Effector memory CD8-positive, alpha-beta T cell (primary cell): ENCODE measurements around the gene HEG1.
A peak's percentile ranks its signal among the peaks of the same experiment; 100 is the strongest.

Source experiments
- ATAC-seq: fragments of 150-1000 bp; cut with Tn5 transposase; replicated peaks from 2 replicates; pipeline ENCODE4 v1.10.0; 2021; ENCODE audit warnings: mild to moderate bottlenecking, moderate library complexity
- DNase-seq, 3 experiments: peaks; one replicate each; pipeline ENCODE4 v3.0.0; 2021
- H3K27ac Mint-ChIP-seq, 2 donors: one replicate each; pipeline ENCODE4 v1.8.0; 2022; ENCODE audit warnings: mild to moderate bottlenecking in 2 of 2, mixed read lengths in 2 of 2, moderate library complexity in 2 of 2
- H3K27me3 Mint-ChIP-seq, 2 donors: one replicate each; pipeline ENCODE4 v1.8.0; 2022; ENCODE audit warnings: mixed read lengths in 2 of 2
- H3K36me3 Mint-ChIP-seq: one replicate; pipeline ENCODE4 v1.8.0; 2022; ENCODE audit warnings: mild to moderate bottlenecking, moderate library complexity, mixed read lengths; ENCODE audit not compliant: insufficient read depth
- H3K4me1 Mint-ChIP-seq, 2 donors: one replicate each; pipeline ENCODE4 v1.8.0; 2022; ENCODE audit warnings: low read depth in 2 of 2, mixed read lengths in 2 of 2
- H3K4me3 Mint-ChIP-seq, 2 donors: one replicate each; pipeline ENCODE4 v1.8.0; 2022; ENCODE audit warnings: mild to moderate bottlenecking in 2 of 2, mixed read lengths in 2 of 2, moderate library complexity in 2 of 2
- H3K9me3 Mint-ChIP-seq, 2 donors: one replicate each; pipeline ENCODE4 v1.8.0; 2022; ENCODE audit warnings: mixed read lengths in 2 of 2

HEG1 gene

DNA sequence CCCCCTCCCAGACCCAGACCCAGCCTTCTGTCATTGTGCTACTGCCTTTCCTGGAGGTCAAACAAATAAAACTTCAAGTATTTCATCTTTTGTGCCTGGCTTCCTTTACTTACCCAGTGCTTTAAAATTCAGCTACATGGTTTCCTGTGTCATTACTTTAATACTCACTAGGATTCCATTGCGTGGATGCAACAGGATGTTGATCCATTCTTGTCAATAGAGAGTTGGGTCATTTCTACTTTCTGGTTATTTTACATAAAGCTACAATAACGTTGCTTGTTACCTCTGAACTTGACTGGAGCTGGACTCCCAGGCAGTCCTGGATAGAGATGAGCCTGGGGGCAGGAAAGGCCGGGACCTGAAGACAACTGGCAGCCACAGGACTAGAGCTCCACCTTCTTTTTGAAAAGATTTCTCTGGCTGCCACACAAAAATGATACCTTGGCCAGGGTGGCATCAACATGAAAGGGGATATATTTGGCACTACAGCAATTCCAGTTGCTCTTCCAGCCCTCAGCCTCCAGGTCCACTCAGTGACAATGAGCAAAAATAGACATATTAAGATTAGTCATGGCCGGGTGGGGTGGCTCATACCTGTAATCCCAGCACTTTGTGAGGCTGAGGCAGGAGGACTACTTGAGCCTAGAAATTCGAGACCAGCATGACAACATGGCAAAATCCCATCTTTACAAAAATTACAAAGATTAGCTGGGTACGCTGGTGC is 23.3 kb upstream of the HEG1 start:
- peaks cover 0 to 6% of the 10 kb centered on the region in 2 donors for H3K4me1 Mint-ChIP-seq

DNA sequence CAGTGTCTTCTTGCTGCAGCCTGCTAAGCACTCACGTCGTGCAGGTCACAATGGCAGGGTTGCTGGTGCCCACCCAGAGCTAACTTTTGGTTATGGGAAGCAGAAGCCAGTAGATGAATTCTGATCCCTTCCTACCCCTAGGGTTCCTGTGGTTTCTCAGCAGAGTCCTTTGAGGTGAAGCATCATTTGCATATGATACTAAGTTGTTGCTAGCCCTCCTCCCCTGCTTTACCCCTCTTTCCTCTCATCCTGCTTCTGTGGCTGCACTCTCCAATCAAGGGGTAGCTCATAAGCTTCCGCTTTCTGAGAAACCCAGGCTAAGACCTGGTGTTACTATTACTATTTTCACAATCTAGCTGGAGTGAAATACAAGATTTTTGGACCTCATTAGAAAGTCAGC is 22.1 kb upstream of the HEG1 start:
- Mint-ChIP-seq H3K36me3 (no peaks in the 10 kb centered on the region), H3K4me1 (peaks cover 0 to 4% of the 10 kb centered on the region in 2 donors), H3K27me3 (peaks cover 0 to 5% of the 10 kb centered on the region in 2 donors), H3K4me3 (no peak overlapping the region), H3K27ac (no peak overlapping the region), H3K9me3 (no peaks in the 10 kb centered on the region)
- ATAC-seq (no peak), DNase-seq (no peak)

More for the DNA sequence above, 23.3 kb upstream of the HEG1 start:
- Mint-ChIP-seq H3K27ac (no peak overlapping the region), H3K36me3 (no peaks in the 10 kb centered on the region), H3K4me3 (no peak overlapping the region), H3K9me3 (no peaks in the 10 kb centered on the region), H3K27me3 (peaks cover 0 to 5% of the 10 kb centered on the region in 2 donors)
- no peak for ATAC-seq
- no peak for DNase-seq

DNA sequence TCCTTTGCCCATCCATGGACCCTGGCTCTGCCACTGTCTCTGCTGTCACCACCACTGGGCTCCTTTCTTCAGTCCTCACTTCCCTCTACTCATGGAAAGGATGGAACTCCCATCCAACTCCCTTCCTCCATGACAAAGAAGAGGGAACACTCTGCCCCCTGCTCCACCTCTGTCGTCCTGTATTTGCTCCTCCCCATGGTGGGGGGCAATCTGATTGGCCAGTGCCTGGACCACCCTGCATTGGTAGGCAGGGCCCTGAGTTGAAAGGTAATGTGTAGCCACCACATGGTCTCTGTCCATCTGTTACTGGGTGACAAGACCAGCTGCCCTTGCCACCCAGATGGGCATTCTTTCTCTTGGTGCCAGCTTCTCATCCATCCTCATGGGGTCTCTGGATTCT is 20.7 kb upstream of the HEG1 start:
- Mint-ChIP-seq H3K27ac (peak overlapping the region in 1 of 2 donors; percentile 65), H3K27me3 (peaks cover 0 to 5% of the 10 kb centered on the region in 2 donors), H3K9me3 (no peaks in the 10 kb centered on the region), H3K4me3 (no peak overlapping the region), H3K4me1 (peaks cover 0 to 4% of the 10 kb centered on the region in 2 donors), H3K36me3 (no peaks in the 10 kb centered on the region)
- ATAC-seq (no peak), DNase-seq (no peak)

DNA sequence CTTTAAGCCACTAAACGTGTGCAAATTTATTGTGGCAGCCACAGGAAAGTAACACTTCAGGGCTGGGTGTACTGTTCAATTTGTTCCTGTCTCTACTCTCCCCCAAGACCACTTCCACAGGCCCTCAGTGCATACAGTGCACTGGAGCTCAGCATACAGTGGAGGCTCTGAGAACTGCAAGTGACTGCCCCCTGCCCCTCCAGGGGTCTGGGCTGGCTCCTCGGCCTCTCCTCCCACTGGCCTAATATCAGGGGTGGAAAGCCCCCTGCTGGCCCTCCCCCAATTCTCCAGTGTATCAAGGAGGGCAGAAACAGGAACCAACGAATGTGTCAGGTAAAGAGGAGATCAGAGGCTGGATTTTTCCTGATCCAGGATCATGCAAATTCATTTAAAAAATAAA is 19.9 kb upstream of the HEG1 start:
- Mint-ChIP-seq H3K27me3 (peaks cover 0 to 5% of the 10 kb centered on the region in 2 donors), H3K27ac (no peak overlapping the region), H3K36me3 (no peaks in the 10 kb centered on the region), H3K9me3 (no peaks in the 10 kb centered on the region), H3K4me3 (no peak overlapping the region), H3K4me1 (peaks cover 0 to 4% of the 10 kb centered on the region in 2 donors)
- ATAC-seq, result no peak
- no peak for DNase-seq

DNA sequence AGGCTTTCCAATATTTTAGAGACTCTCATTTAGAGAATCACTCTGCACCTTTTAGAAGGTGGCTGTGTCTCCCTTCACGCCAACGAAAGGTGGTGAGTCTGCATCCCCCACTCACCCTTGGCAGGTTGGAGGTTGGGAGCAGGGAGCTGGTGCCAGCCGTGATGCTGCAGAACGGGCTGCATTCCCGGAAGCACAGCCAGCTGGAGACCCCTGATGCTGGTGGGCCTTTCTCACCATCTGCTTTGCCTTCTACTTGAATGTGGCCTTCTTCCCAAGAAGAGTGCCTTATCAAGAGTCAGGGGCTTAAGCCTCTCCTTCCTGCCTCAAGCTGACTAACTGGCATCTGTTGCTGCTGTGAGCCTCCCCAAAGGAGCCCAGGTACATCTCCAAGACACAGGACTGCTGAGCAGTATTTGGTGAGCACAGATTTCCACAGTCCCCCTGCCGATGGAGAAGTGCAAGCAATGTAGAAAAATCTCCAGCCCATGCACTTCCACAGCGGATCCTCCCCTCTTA is 17.7 kb upstream of the HEG1 start:
- no peak overlapping the region for H3K27ac Mint-ChIP-seq
- ATAC-seq, result no peak
- no peak overlapping the region for H3K4me3 Mint-ChIP-seq
- H3K9me3 Mint-ChIP-seq, result no peaks in the 10 kb centered on the region
- H3K27me3 Mint-ChIP-seq, result no peaks in the 10 kb centered on the region
- H3K36me3 Mint-ChIP-seq, result no peaks in the 10 kb centered on the region
- peaks cover 0 to 12% of the 10 kb centered on the region in 2 donors for H3K4me1 Mint-ChIP-seq
- DNase-seq, result no peak

DNA sequence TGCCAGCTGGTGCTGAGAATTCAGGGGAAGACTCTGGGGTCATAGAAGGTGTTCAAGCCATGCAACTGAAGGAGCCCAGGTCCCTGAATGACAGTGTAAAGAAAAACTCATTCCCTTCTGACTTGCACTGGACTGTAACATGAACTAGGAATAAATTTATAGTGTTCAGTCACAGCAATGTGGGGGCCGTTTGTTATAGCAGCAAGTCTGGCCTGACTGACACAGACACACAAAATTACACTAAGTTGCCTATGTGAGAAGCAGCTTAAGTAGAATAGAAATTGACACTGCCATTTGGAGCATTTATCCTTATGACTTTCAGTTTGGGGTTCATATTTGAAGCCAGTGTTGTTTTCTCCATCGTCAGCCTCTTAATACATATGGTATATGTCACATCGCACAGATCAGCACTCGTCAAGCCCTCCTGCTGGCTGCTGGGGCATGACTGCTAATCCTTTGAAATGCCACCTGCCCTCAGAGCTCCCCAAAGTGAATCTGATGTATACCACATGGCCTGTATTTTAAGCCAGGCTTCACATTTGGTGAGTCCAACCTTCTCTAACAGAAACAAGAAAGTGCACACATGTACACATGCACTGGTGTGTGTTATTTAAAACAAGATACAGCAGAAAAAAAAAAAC is 17.1 kb upstream of the HEG1 start:
- Mint-ChIP-seq H3K27me3 (no peaks in the 10 kb centered on the region), H3K27ac (no peak overlapping the region), H3K9me3 (no peaks in the 10 kb centered on the region), H3K4me3 (no peak overlapping the region), H3K36me3 (no peaks in the 10 kb centered on the region), H3K4me1 (peaks cover 0 to 10% of the 10 kb centered on the region in 2 donors)
- ATAC-seq (no peak), DNase-seq (no peak)

DNA sequence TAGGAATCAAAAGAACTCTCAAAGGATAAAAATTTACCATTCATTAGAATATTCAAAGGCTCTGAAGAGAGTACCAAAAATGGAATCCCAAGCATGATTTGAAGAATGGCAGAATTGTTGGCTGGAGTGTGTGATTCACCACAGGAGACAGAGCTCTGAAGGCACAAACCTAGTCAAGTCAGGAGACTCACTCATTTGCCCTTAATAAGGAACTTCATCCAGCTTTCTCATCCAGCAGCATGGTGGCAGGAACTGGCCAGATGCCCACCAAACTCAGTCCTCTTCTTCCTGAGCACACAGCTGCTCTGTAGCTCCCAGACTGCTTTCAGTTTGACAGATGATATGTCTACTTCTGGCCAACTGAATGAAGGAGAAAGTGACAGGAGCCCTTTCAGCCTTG is 16.5 kb upstream of the HEG1 start:
- H3K9me3 Mint-ChIP-seq, result no peaks in the 10 kb centered on the region
- no peaks in the 10 kb centered on the region for H3K27me3 Mint-ChIP-seq
- ATAC-seq (no peak), DNase-seq (no peak)
- no peak overlapping the region for H3K27ac Mint-ChIP-seq
- no peak overlapping the region for H3K4me3 Mint-ChIP-seq
- H3K4me1 Mint-ChIP-seq, result peaks cover 0 to 7% of the 10 kb centered on the region in 2 donors
- no peaks in the 10 kb centered on the region for H3K36me3 Mint-ChIP-seq

DNA sequence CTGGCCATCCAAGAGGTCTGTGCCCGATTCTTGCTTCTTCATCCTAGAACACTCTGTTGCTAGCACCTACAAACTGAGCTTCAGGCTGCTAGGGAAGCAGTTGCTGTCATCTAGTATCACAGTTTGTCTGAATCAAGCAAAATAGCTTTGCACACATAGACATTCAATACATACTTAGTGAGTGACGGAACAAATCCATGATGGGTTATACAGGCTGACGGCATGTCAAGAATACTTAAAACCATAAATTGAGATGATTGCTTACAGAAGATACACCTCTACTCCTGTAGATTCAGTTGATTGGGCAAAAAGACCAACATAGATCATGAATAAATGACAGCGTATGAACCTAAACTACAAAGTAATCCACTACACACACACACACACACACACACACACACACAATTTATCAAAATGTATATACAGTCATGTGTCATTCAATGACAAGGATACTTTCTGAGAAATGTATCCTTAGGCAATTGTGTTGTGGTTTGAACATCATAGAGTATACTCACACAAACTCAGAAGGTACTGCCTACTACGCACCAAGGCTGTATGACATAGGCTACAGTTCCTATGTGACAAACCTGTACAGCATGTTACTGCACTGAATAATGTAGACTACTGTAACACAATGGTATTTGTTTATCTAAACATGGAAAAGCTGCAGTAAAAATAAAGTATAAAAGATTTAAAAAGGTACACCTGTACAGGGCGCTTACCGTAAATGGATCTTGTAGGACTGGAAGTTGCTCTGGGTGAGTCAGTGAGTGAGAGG is 14.4 kb upstream of the HEG1 start:
- H3K4me1 Mint-ChIP-seq, result peaks cover 0 to 7% of the 10 kb centered on the region in 2 donors
- DNase-seq (no peak), ATAC-seq (no peak)
- no peaks in the 10 kb centered on the region for H3K36me3 Mint-ChIP-seq
- H3K27me3 Mint-ChIP-seq, result no peaks in the 10 kb centered on the region
- H3K27ac Mint-ChIP-seq, result peak overlapping the region in 1 of 2 donors; percentile 73
- H3K4me3 Mint-ChIP-seq, result no peak overlapping the region
- H3K9me3 Mint-ChIP-seq, result no peaks in the 10 kb centered on the region

DNA sequence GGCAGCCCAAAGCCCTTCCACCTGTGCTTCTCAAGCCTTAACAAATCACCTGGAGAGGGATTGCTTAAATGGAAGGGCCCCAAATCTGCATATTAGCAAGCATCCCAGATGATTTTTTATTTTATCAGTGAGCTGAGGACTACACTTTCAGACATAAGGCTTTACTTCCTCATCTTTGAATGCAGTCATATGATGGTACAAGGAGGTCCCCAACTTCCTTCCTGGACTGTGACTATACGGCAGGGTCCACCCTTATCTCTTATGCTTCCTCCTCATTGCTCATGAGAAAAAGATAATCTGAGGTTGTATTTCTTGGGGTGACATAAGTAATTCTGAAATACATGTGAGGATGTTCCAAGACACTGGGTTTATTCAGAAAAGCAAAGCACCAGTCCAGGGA is 13.7 kb upstream of the HEG1 start:
- H3K36me3 Mint-ChIP-seq, result no peaks in the 10 kb centered on the region
- no peaks in the 10 kb centered on the region for H3K27me3 Mint-ChIP-seq
- H3K9me3 Mint-ChIP-seq, result no peaks in the 10 kb centered on the region
- ATAC-seq (no peak), DNase-seq (no peak)
- H3K4me3 Mint-ChIP-seq, result no peak overlapping the region
- H3K27ac Mint-ChIP-seq, result peak overlapping the region in 1 of 2 donors; percentile 73
- H3K4me1 Mint-ChIP-seq, result peaks cover 0 to 7% of the 10 kb centered on the region in 2 donors

DNA sequence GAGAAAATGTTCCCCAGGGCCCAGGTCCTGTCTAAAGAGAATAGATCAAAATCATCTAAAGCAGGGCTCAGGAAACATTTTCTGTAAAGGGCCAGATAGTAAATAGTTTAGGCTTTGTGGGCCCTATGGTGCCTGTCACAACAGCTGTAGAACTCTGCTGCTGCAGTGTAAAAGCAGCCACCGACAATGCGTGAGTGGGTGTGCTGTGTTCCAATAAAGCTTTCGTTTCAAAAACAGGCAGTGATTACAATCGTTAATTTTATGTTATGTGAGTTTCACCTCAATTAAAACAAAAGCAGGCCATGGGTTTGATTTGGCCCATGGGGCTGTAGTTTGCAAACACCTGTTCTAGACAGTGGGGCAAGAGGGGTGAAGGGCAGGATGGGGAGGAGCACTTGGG is 12.5 kb upstream of the HEG1 start:
- Mint-ChIP-seq H3K36me3 (no peaks in the 10 kb centered on the region), H3K4me1 (peaks cover 0 to 7% of the 10 kb centered on the region in 2 donors), H3K9me3 (no peaks in the 10 kb centered on the region), H3K27ac (no peak overlapping the region), H3K4me3 (no peak overlapping the region), H3K27me3 (peaks cover 7 to 9% of the 10 kb centered on the region in 2 donors)
- ATAC-seq (no peak), DNase-seq (no peak)

DNA sequence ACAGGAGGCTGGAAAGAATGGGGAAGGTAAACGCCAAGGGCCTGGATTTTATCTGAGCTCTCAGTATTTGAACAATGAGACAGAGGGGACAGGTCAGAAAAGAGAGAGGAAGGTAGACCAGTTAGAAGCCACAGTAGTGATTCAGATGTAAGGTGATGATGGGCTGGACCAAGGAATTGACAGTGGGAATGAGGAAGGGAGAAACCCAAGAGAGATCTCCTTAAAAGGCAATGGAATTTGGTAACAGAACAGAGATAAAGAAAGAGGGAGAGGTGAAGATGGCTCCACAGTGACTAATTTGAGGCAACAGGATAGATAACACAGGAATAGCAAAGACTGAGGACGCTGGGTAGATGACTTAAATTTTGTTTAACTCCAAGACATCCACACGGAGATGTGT is 11.4 kb upstream of the HEG1 start:
- Mint-ChIP-seq H3K36me3 (no peaks in the 10 kb centered on the region), H3K4me1 (peaks cover 0 to 7% of the 10 kb centered on the region in 2 donors), H3K9me3 (no peaks in the 10 kb centered on the region), H3K27ac (no peak overlapping the region), H3K4me3 (no peak overlapping the region), H3K27me3 (peaks cover 7 to 19% of the 10 kb centered on the region in 2 donors)
- ATAC-seq, result no peak
- no peak for DNase-seq

DNA sequence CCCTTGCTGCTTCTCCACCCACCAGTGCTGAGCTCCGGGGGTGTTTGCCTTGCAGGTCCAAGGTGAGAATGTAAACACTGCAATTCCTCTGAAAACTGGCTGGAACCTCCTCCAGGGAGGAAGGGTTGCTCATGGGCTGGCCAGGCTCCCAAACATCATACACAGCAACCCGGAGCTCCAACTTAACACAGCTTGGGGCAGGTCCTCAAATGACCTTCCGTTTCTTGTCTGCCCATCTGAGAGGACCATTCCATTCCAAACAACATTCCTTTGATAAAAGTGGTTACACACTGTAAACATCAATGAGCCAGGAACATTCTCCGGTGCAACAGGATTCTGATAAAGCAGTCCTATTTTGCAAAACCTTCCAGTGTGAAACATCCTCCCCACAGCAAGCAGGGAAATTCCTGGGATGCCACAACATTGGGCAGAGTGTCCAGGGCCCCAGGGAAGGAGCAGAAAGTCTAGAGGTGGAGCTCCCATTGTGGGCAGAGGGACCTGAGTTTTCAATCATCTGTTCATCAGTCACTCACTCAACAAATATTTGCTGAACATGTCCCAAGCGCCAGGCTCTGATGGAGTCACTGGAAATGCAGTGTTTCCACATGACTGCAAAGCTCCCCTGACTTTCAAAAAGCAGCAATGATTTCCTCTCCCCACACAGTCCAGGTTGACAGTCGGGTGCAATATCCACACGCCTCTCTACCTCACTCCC is 7.3 kb upstream of the HEG1 start:
- DNase-seq (no peak), ATAC-seq (no peak)
- no peaks in the 10 kb centered on the region for H3K9me3 Mint-ChIP-seq
- no peaks in the 10 kb centered on the region for H3K4me1 Mint-ChIP-seq
- no peak overlapping the region for H3K27ac Mint-ChIP-seq
- H3K27me3 Mint-ChIP-seq, result peaks cover 25 to 43% of the 10 kb centered on the region in 2 donors
- no peak overlapping the region for H3K4me3 Mint-ChIP-seq
- H3K36me3 Mint-ChIP-seq, result no peaks in the 10 kb centered on the region

DNA sequence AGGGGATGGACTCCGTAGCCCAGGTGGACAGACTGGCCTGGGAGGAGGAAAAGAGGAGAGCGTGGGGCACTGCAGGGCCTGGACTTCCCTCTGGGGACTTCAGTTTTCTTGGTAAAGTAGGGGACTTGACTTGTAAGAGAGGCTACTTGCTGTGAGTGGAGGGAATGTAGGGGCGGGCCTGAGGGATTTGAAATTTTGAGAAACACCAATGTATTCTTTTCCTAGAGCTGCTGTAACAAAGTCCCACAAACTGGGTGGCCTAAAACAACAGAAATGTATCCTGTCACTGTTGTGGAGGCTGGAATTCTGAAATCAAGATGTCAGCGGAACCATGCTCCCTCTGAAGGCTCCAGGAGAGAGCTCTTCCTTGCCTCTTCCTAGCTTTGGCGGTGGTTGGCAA is 5.8 kb upstream of the HEG1 start:
- Mint-ChIP-seq H3K9me3 (no peaks in the 10 kb centered on the region), H3K27me3 (peaks cover 25 to 43% of the 10 kb centered on the region in 2 donors), H3K4me1 (no peaks in the 10 kb centered on the region), H3K36me3 (no peaks in the 10 kb centered on the region), H3K27ac (no peak overlapping the region), H3K4me3 (no peak overlapping the region)
- DNase-seq, result no peak
- no peak for ATAC-seq
